WERI-Rb-1 (cell line): Measurements from ENCODE around the gene PRDM8.

Experiments
- DNase-seq: peaks from one replicate; pipeline ENCODE4 v3.0.0-alpha.2; 2020
- H3K27ac ChIP-seq: fragments of 250-450 bp; sonication (Bioruptor Pico); 2 replicates; pipeline ENCODE4 v1.5.1; 2020; ENCODE audit warnings: mild to moderate bottlenecking, moderate library complexity
- H3K27me3 ChIP-seq: fragments of 250-450 bp; sonication (Bioruptor Pico); 2 replicates; pipeline ENCODE4 v1.5.1; 2021; ENCODE audit warnings: mild to moderate bottlenecking, low read depth, moderate library complexity; ENCODE audit not compliant: insufficient read depth, severe bottlenecking
- H3K36me3 ChIP-seq: fragments of 250-450 bp; sonication (Bioruptor Pico); 2 replicates; pipeline ENCODE4 v1.5.1; 2020; ENCODE audit warnings: mild to moderate bottlenecking, moderate library complexity
- H3K4me3 ChIP-seq: 2 replicates; pipeline ENCODE4 v1.5.1; 2011; ENCODE audit warnings: low read depth, mild to moderate bottlenecking, control low read depth, low read length
- H3K9me3 ChIP-seq: fragments of 250-450 bp; sonication (Bioruptor Pico); 2 replicates; pipeline ENCODE4 v1.5.1; 2021; ENCODE audit warnings: mild to moderate bottlenecking, moderate library complexity; ENCODE audit not compliant: severe bottlenecking
- TF ChIP-seq, protein P1 (sequence below): IDR thresholded peaks from 2 replicates; pipeline ENCODE4 v1.5.1; 2011; ENCODE audit warnings: low read depth, mild to moderate bottlenecking, control low read depth, inconsistent platforms, low read length

PRDM8 gene

DNA sequence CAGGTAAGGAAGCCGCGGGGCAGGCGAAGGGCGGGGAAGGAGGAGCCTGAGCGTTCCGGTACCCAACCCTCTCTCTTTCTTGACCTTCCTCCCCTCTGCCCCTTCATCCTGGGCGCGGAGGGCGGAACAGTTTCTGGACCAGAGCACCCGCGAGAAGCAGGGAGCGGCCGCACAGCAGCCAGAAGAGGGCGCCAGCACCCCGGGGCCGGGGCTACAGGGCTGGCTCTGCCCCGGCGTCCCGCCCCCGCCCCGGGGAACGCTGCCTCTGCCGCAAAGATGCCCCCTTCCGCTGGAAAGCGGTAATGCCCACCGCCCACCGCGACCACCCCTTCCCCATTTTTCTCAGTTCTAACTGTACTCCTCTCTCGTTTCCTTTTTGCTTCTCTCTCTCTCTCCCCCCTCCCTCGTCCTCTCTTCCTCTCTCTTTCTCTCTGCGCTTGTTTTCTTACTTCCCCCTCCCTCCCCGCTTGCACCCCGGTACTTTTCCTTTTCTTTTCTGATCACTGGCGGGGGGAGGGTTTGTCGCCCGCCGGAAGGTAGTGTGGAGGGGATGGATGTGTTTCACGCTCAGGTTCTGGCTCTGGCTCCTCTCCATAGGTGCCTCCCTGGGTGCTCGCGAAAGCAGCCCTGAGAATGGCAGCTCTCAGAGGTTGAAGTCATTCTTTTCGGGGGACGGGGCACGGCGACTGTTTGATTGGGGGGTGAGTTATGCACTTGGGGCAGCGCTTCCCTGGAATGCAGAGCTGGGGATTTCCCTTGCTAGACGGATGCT lies 13.1 kb upstream of the PRDM8 start:
- Histone ChIP-seq H3K27me3 (no peaks in the 10 kb centered on the region), H3K4me3 (peak overlapping the region; percentile 86), H3K27ac (peak overlapping the region; percentile 78), H3K36me3 (peaks cover 10% of the 10 kb centered on the region), H3K9me3 (peaks cover 4% of the 10 kb centered on the region)
- peak; percentile 95 for DNase-seq
- TF ChIP-seq, protein P1, sequence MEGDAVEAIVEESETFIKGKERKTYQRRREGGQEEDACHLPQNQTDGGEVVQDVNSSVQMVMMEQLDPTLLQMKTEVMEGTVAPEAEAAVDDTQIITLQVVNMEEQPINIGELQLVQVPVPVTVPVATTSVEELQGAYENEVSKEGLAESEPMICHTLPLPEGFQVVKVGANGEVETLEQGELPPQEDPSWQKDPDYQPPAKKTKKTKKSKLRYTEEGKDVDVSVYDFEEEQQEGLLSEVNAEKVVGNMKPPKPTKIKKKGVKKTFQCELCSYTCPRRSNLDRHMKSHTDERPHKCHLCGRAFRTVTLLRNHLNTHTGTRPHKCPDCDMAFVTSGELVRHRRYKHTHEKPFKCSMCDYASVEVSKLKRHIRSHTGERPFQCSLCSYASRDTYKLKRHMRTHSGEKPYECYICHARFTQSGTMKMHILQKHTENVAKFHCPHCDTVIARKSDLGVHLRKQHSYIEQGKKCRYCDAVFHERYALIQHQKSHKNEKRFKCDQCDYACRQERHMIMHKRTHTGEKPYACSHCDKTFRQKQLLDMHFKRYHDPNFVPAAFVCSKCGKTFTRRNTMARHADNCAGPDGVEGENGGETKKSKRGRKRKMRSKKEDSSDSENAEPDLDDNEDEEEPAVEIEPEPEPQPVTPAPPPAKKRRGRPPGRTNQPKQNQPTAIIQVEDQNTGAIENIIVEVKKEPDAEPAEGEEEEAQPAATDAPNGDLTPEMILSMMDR = peak; percentile 90

DNA sequence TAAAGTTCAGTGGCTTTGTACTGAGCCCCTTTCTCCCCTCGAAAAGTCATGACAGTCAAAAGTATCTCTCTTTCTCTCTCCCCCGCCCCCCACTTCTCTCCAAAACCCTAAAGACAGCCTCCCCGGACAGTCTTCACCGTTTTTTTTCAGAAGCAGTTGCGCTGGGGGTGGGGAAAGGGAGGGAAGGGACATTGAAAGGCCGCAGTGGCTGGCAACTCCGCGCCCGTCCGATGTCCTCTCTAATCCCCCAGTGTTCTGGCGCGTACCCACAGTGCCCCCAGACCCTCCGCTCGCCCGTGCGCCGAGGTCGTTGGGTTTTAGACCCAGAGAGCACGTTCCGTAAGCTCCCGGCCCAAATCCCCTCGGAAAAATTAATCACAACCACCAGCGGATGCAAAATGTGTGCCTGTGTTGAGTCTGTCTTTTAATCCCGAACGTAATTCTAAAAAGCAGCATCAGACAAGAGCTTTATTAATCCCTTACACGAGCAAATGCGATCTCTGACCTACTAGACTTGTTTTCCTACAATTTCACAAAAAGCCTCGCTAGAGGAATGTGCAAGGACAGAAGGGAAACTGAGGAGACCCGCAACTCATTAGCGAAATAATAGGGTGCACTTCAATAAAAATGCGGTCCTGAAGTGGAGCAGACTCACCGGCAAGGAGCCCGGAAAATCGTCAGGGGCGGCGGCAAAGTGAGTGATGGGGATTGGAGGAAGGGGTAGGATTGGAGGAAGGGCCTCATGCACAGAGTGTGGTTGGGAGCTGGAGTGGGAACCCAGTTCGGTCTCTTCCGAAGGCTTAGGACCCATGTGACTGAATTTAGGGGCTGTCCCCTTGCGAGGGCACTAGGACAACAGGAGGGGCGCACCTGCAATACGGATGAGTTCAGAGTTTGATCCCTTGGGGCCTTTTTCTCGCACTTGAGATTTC lies 12.2 kb upstream of the PRDM8 start:
- Histone ChIP-seq H3K9me3 (no peaks in the 10 kb centered on the region), H3K4me3 (peak overlapping the region; percentile 86), H3K27ac (peak overlapping the region; percentile 78), H3K27me3 (no peaks in the 10 kb centered on the region), H3K36me3 (peaks cover 18% of the 10 kb centered on the region)
- TF ChIP-seq, protein P1 = no peak
- DNase-seq = peak; percentile 46

DNA sequence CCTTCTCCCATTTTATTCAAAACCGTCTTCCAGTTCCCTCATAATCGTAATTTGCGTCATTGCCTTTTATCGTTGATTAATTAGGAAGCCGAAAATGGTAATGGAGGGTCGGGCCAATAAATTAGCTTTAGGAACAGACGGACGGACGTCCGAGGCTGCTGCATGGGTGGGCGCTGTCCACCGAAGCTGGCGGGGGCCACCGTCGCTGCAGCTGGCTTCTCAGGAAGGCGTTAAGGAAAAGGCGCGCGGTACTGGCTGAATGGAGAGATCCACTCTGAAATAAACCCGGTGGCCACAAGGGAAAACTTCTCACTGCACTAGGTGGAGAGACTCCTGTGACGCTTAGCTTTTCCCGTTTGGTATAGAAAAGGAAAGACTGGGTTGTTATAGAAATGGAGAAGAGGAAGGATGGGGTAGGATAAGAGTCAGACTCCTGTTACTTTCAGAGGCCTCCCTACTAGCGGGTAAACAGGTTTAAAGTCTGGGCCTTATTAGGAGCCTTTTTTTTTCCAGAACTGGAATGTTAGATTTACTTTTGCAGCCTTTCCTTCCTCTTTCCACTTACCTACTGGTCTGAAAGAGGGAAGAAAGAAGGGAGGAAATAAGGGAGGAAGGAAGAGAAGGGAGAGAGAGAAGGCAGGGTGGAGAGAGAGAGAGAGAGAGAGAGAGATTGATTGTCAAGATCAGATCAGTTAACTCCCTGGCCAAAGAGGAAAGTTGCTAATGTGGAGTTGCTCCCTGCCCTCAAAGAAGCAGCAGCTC lies 11.3 kb upstream of the PRDM8 start:
- TF ChIP-seq, protein P1 = no peak
- H3K9me3 ChIP-seq = no peaks in the 10 kb centered on the region
- H3K36me3 ChIP-seq = peaks cover 19% of the 10 kb centered on the region
- no peak overlapping the region; the same call in none of the 2 replicates for H3K4me3 ChIP-seq
- no peaks in the 10 kb centered on the region for H3K27me3 ChIP-seq
- H3K27ac ChIP-seq = peak overlapping the region; percentile 78
- DNase-seq = no peak

DNA sequence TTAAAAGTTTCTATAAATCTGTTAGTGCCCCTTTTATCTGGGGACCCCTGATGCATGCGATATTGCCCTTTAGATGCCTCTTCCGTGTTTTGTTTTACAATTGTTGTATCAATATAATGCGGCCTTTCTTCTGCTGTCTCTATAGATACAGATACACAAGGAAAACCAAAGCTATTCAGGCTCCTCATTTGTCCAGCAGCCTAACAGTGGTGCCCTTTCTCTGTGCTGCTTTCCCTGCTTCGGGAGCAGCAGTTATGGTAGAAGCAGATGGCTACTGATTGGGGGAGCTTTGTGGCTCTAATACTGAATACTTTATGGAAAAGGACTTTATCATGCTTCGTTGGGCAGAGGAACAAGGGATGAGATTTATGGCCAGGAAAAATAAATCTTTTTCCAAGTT lies 10.6 kb upstream of the PRDM8 start:
- peak overlapping the region; percentile 78 for H3K27ac ChIP-seq
- no peaks in the 10 kb centered on the region for H3K27me3 ChIP-seq
- DNase-seq = peak; percentile 78
- peak overlapping the region; percentile 5 for H3K4me3 ChIP-seq
- H3K36me3 ChIP-seq = peaks cover 19% of the 10 kb centered on the region
- H3K9me3 ChIP-seq = no peaks in the 10 kb centered on the region
- TF ChIP-seq, protein P1 = no peak

DNA sequence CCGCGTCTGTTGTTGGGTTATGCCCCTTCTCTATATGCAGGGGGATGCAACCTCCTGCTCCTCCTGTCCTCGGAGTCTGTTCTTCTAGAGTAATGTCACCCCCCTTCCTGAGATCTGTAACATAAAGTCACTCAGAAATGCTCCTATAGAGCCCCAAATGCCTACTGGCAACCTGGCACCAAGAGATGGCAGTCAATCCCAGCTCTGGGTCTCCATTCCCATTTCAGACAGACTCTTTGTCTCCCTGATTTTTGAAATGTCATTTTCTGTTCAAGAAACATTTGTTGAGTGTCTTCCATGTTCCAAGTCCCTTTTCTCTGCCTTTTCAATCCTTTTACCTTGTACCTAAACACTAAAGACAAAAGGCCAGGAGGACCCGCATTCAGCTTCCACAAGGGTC lies 9.6 kb upstream of the PRDM8 start:
- TF ChIP-seq, protein P1 = no peak
- DNase-seq = no peak
- Histone ChIP-seq H3K4me3 (no peak overlapping the region), H3K36me3 (peaks cover 27% of the 10 kb centered on the region), H3K27me3 (no peaks in the 10 kb centered on the region), H3K9me3 (no peaks in the 10 kb centered on the region), H3K27ac (peak overlapping the region; percentile 75)
